GM21576 (cell line): ENCODE results near the gene PPRC1.

Experiments
- ATAC-seq: cut with Tn5 transposase; IDR thresholded peaks from one replicate; pipeline ENCODE4 v1.9.1; 2021; ENCODE audit warnings: mild to moderate bottlenecking, moderate library complexity; ENCODE audit not compliant: unreplicated experiment

The PPRC1 gene

GRCh38 chr10:102118867-102119266, 14.0 kb upstream of the PPRC1 start:
- ATAC-seq, result no peak

- no peak for ATAC-seq
Observed at GRCh38 chr10:102119417-102120141, 13.3 kb upstream of the PPRC1 start.

GRCh38 chr10:102120142-102120990, 12.5 kb upstream of the PPRC1 start, which contains the start of gene LDB1:
Gene LDB1 (minus strand): TSS chr10:102120368. CDS start chr10:102120110, 258 bp downstream.
- peak; percentile 45 for ATAC-seq

- ATAC-seq, result no peak
Observed at GRCh38 chr10:102120991-102121738, 11.7 kb upstream of the PPRC1 start.

- no peak for ATAC-seq
Observed at GRCh38 chr10:102121739-102122372, 11.0 kb upstream of the PPRC1 start.

GRCh38 chr10:102122450-102122849, 10.4 kb upstream of the PPRC1 start:
- ATAC-seq, result no peak

GRCh38 chr10:102123223-102123622, 9.6 kb upstream of the PPRC1 start:
- no peak for ATAC-seq

GRCh38 chr10:102131286-102132170, 1.3 kb upstream of the PPRC1 start:
- no peak for ATAC-seq

- no peak for ATAC-seq
Observed at GRCh38 chr10:102132193-102132562, 662 bp upstream of the PPRC1 start.

- no peak for ATAC-seq
Observed at GRCh38 chr10:102133373-102134195, 744 bp downstream of the PPRC1 start.

GRCh38 chr10:102134416-102134815, 1.6 kb downstream of the PPRC1 start:
- no peak for ATAC-seq

GRCh38 chr10:102135956-102136526, 3.2 kb downstream of the PPRC1 start:
- ATAC-seq, result no peak

GRCh38 chr10:102139281-102140110, 6.7 kb downstream of the PPRC1 start:
- no peak for ATAC-seq

- ATAC-seq, result no peak
Observed at GRCh38 chr10:102140218-102140617, 7.4 kb downstream of the PPRC1 start.

GRCh38 chr10:102140913-102141540, 8.2 kb downstream of the PPRC1 start:
- no peak for ATAC-seq

- ATAC-seq, result no peak
Observed at GRCh38 chr10:102141583-102142107, 8.8 kb downstream of the PPRC1 start.

- ATAC-seq, result no peak
Observed at GRCh38 chr10:102146971-102147428, 14.2 kb downstream of the PPRC1 start.
